B cell (primary cell): ENCODE measurements around the gene PML. TPM values are rescaled to one million over a fixed set of nuclear protein-coding genes. Genes with fewer than 3 reads are reported as not detected.
"Not testable (repeated sequence)": the region's sequence is repeated elsewhere in the genome, so short reads cannot be mapped to it uniquely, and the experiment has no call there.

ENCODE experiments used
- ATAC-seq: fragments of 200-7000 bp; cut with Tn5 transposase; one replicate; pipeline ENCODE4 v1.10.0; 2021; ENCODE audit warnings: low read depth, mild to moderate bottlenecking, moderate number of reproducible peaks, moderate library complexity
- CTCF ChIA-PET: fragments of 350-600 bp; sonication (Branson Sonifier 250); formaldehyde crosslinking; loops from one replicate; lab custom pipeline; 2021; ENCODE audit warnings: antibody characterized with exemption, inconsistent platforms; lab: Charles Lee
- POLR2A ChIA-PET: fragments of 350-600 bp; sonication (Branson Sonifier 250); formaldehyde crosslinking; loops from one replicate; lab custom pipeline; 2021; ENCODE audit warnings: antibody characterized with exemption; lab: Charles Lee
- DNase-seq: peaks from one replicate; pipeline ENCODE4 v3.0.0; 2013
- H2AFZ ChIP-seq: 2 replicates; pipeline ENCODE4 v1.6.1; 2012; ENCODE audit warnings: mild to moderate bottlenecking, low read depth, low read length; ENCODE audit not compliant: insufficient read depth, poor library complexity, severe bottlenecking
- H3K27ac ChIP-seq, 2 donors: 1 replicate in 1 of 2; 2 replicates in 1 of 2; pipeline ENCODE4 v1.5.1; 2012 to 2013; ENCODE audit warnings: low read length in 2 of 2, mild to moderate bottlenecking in 2 of 2, moderate library complexity in 1 of 2
- H3K27me3 ChIP-seq, 4 experiments: fragments of 200-600 bp in 1 of 4; sonication (generic) in 1 of 4; replicated peaks in 1 of 4; 1 replicate in 2 of 4; 2 replicates in 2 of 4; pipeline versions ENCODE4 v1.6.1 to v1.7.0; 2013 to 2016; ENCODE audit warnings: low read length in 3 of 4, mild to moderate bottlenecking in 2 of 4, mixed read lengths in 1 of 4, moderate library complexity in 1 of 4; ENCODE audit not compliant: insufficient read depth in 4 of 4, control insufficient read depth in 3 of 4; ENCODE audit errors: control extremely low read depth in 1 of 4
- H3K36me3 ChIP-seq, 2 experiments: replicated peaks in 1 of 2; 1 replicate in 1 of 2; 2 replicates in 1 of 2; pipeline versions ENCODE4 v1.6.1 to v1.7.1; 2013; ENCODE audit warnings: low read length in 1 of 2; ENCODE audit not compliant: insufficient read depth in 2 of 2, control insufficient read depth in 1 of 2; ENCODE audit errors: control extremely low read depth in 1 of 2, extremely low read depth in 1 of 2
- H3K4me1 ChIP-seq, 2 donors: fragments of 200-600 bp in 1 of 2; sonication (generic) in 1 of 2; 1 replicate in 1 of 2; 2 replicates in 1 of 2; pipeline versions ENCODE4 v1.5.1 to v1.6.1; 2013 to 2017; ENCODE audit warnings: low read length in 2 of 2; ENCODE audit not compliant: control insufficient read depth in 2 of 2, insufficient read depth in 2 of 2
- H3K4me2 ChIP-seq: replicated peaks from 2 replicates; pipeline ENCODE3; 2012; ENCODE audit warnings: mild to moderate bottlenecking, low read depth, low read length; ENCODE audit not compliant: poor library complexity, severe bottlenecking
- H3K4me3 ChIP-seq, 5 experiments: fragments of 200-600 bp in 1 of 5; sonication (generic) in 1 of 5; 1 replicate in 3 of 5; 2 replicates in 2 of 5; pipeline versions ENCODE4 v1.5.1 to v1.7.0; 2011 to 2016; ENCODE audit warnings: low read length in 4 of 5, mild to moderate bottlenecking in 4 of 5, low read depth in 2 of 5, control low read depth in 1 of 5, moderate library complexity in 1 of 5; ENCODE audit not compliant: insufficient read depth in 1 of 5; ENCODE audit errors: control extremely low read depth in 1 of 5, extremely low read depth in 1 of 5
- H3K79me2 ChIP-seq: fragments of 200-600 bp; sonication (generic); one replicate; pipeline ENCODE4 v1.6.0; 2016; ENCODE audit warnings: low read length; ENCODE audit not compliant: control insufficient read depth, insufficient read depth
- H3K9ac ChIP-seq: fragments of 200-600 bp; sonication (generic); 2 replicates; pipeline ENCODE4 v1.6.1; 2017; ENCODE audit warnings: mild to moderate bottlenecking, low read length, moderate library complexity
- H3K9me3 ChIP-seq, 3 donors: one replicate each; pipeline versions ENCODE4 v1.6.1 to v1.7.1; 2013; ENCODE audit warnings: low read length in 2 of 3; ENCODE audit not compliant: control insufficient read depth in 2 of 3, insufficient read depth in 1 of 3; ENCODE audit errors: control extremely low read depth in 1 of 3
- H4K20me1 ChIP-seq: 2 replicates; pipeline ENCODE4 v1.6.0; 2012; ENCODE audit warnings: mild to moderate bottlenecking, low read length; ENCODE audit not compliant: insufficient read depth, control insufficient read depth, poor library complexity, severe bottlenecking
- H3K27ac Mint-ChIP-seq: one replicate; pipeline ENCODE4 v1.8.0; 2021; ENCODE audit warnings: mixed read lengths
- H3K27me3 Mint-ChIP-seq: one replicate; pipeline ENCODE4 v1.8.0; 2021; ENCODE audit warnings: mixed read lengths
- H3K4me1 Mint-ChIP-seq: one replicate; pipeline ENCODE4 v1.8.0; 2021; ENCODE audit warnings: mixed read lengths
- H3K4me3 Mint-ChIP-seq: one replicate; pipeline ENCODE4 v1.8.0; 2021; ENCODE audit warnings: mixed read lengths
- H3K9me3 Mint-ChIP-seq: one replicate; pipeline ENCODE4 v1.8.0; 2022; ENCODE audit warnings: mixed read lengths; ENCODE audit not compliant: insufficient read depth
- EZH2 ChIP-seq: IDR thresholded peaks from 2 replicates; pipeline ENCODE4 v1.6.1; 2012; ENCODE audit warnings: borderline replicate concordance, low read depth, mild to moderate bottlenecking, moderate library complexity, low read length; ENCODE audit not compliant: insufficient read depth, poor library complexity, severe bottlenecking
- WGBS: methylation state at CpG from one replicate; pipeline ENCODE4 v1.1.5; 2013; ENCODE audit warnings: missing lambda C conversion rate; ENCODE audit not compliant: insufficient coverage; 5-methylcytosine and 5-hydroxymethylcytosine counted together
- intact Hi-C: fragments of 100-400 bp; cut with micrococcal nuclease; formaldehyde crosslinking; loops from one replicate; pipeline ENCODE4 v1.10.0; 2022
- polyA plus RNA-seq: library from polyadenylated mRNA; depleted of rRNA; stranded (reverse); fragments of >200 nt; gene quantifications from 2 replicates; pipeline ENCODE4 v1.2.3, GENCODE V29; 2012
- total RNA-seq, 2 donors: library from RNA; stranded (reverse); fragments of 120-200 nt in 1 of 2; gene quantifications; 1 replicate in 1 of 2; 2 replicates in 1 of 2; pipeline versions ENCODE4 v1.2.3 to v1.2.4, GENCODE V29; 2013 to 2022
- TF ChIP-seq, protein P1 (sequence below): fragments of 200-600 bp; IDR thresholded peaks from one replicate; pipeline ENCODE4 v1.8.0; 2022; ENCODE audit warnings: antibody characterized with exemption, mild to moderate bottlenecking

Gene PML
- total and polyA plus RNA-seq, 2 donors (not counting 1 experiment from before 2014, with no cell fraction given), result 59.2 to 66.3 TPM

DNA sequence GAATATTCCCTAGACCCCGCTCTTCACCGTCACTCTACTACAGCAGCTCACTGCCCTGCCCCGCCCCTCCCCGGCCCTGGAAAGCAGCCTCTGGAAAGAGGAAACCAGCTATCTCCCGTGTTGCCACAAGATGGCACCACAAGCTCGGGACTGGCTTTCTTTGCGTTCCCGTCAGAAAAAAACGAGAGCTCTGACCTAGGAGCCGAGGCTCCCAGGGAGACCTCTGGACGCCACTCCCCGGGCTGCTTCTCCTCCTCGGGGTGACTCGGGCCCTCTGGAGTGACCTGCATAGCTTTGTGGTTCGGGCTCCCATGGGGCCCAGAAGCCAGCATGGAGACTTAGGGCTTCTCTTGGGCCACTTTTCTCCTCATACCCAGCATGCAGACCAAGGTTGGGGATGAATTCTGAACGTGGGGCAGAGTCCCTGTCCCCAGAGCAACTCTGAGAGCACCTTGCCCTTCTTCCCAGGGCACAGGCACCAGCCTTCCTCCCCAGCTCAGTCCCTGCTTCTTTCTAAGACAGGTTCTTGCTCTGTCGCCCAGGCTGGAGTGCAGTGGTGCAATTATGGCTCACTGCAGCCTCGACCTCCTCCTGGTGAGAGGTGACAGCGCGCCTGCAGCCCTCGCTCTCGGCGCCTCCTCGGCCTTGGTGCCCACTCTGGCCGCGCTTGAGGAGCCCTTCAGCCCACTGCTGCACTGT, 21.4 kb upstream of the PML start:
- no peaks in the 10 kb centered on the region for H3K79me2 ChIP-seq
- DNase-seq (peak; percentile 86), ATAC-seq (peak; percentile 81)
- intact Hi-C loops, result loop anchor here (1.0 to 5.0 kb wide), 4 partner anchors 19 to 161 kb away; partner anchors contain the start of gene STOML1
- no peak overlapping the region for H3K27ac ChIP-seq
- ChIA-PET CTCF (interaction anchor here (0.6 to 3.3 kb wide), 38 partner anchors 9 to 803 kb away, joined by 3 to 43 read pairs (median 6); partner anchors contain the start of genes PML and STOML1), POLR2A (no interaction called here)
- WGBS, result 32% methylated on average over 26 of the region's 26 CpGs
- peak overlapping the region; percentile 70 for H2AFZ ChIP-seq
- H4K20me1 ChIP-seq, result no peaks in the 10 kb centered on the region
- peak overlapping the region in 4 of 5 experiments; percentile 6 to 55 (median 26) for H3K4me3 ChIP-seq
- H3K4me2 ChIP-seq, result peak overlapping the region; percentile 83
- TF ChIP-seq EZH2, result no peak
- TF ChIP-seq, protein P1, sequence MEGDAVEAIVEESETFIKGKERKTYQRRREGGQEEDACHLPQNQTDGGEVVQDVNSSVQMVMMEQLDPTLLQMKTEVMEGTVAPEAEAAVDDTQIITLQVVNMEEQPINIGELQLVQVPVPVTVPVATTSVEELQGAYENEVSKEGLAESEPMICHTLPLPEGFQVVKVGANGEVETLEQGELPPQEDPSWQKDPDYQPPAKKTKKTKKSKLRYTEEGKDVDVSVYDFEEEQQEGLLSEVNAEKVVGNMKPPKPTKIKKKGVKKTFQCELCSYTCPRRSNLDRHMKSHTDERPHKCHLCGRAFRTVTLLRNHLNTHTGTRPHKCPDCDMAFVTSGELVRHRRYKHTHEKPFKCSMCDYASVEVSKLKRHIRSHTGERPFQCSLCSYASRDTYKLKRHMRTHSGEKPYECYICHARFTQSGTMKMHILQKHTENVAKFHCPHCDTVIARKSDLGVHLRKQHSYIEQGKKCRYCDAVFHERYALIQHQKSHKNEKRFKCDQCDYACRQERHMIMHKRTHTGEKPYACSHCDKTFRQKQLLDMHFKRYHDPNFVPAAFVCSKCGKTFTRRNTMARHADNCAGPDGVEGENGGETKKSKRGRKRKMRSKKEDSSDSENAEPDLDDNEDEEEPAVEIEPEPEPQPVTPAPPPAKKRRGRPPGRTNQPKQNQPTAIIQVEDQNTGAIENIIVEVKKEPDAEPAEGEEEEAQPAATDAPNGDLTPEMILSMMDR, result peak; percentile 82
- H3K4me1 Mint-ChIP-seq, result peaks cover 20% of the 10 kb centered on the region
- peak overlapping the region; percentile 42 for H3K4me3 Mint-ChIP-seq
- no peaks in the 10 kb centered on the region for H3K9me3 Mint-ChIP-seq
- H3K36me3 ChIP-seq, result no peaks in the 10 kb centered on the region
- H3K4me1 ChIP-seq, result peaks cover 16 to 17% of the 10 kb centered on the region in 2 donors
- peaks cover 0 to 5% (median 0%) of the 10 kb centered on the region in 3 donors for H3K9me3 ChIP-seq
- H3K9ac ChIP-seq, result peak overlapping the region; percentile 45
- peaks cover 0 to 20% (median 13%) of the 10 kb centered on the region in 4 experiments for H3K27me3 ChIP-seq
- H3K27me3 Mint-ChIP-seq, result peaks cover 23% of the 10 kb centered on the region
- no peak overlapping the region for H3K27ac Mint-ChIP-seq

DNA sequence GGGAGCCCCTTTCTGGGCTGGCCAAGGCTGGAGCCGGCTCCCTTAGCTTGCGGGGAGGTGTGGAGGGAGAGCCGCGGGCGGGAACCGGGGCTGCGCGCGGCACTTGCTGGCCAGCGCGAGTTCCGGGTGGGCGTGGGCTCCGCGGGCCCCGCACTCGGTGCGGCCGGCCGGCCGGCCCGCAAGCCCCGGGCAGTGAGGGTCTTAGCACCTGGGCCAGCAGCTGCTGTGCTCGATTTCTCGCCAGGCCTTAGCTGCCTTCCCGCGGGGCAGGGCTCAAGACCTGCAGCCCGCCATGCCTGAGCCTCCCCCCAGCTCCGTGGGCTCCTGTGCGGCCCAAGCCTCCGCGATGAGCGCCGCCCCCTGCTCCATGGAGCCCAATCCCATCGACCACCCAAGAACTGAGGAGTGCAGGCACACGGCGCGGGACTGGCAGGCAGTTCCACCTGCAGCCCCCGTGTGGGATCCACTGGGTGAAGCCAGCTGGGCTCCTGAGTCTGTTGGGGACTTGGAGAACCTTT, 20.8 kb upstream of the PML start:
- H3K4me3 ChIP-seq, H3K9me3 ChIP-seq, H2AFZ ChIP-seq, ATAC-seq, H3K4me3 Mint-ChIP-seq, H3K36me3 ChIP-seq, H3K9ac ChIP-seq, H3K4me2 ChIP-seq, H3K79me2 ChIP-seq, H3K9me3 Mint-ChIP-seq, H3K27ac Mint-ChIP-seq, H3K27ac ChIP-seq, H4K20me1 ChIP-seq: not testable (repeated sequence)
- intact Hi-C loops, result loop anchor here (1.0 to 5.0 kb wide), 4 partner anchors 19 to 161 kb away; partner anchors contain the start of gene STOML1
- peaks cover 16 to 17% of the 10 kb centered on the region in 2 donors for H3K4me1 ChIP-seq
- peak; percentile 16 for DNase-seq
- WGBS, result 97% methylated on average over 34 of the region's 39 CpGs
- ChIA-PET POLR2A (interaction anchor here (1.3 kb wide), 1 partner anchor 10 kb away, joined by 3 read pairs; no protein-coding TSS in a partner anchor), CTCF (interaction anchor here (0.7 to 3.3 kb wide), 20 partner anchors 8 to 529 kb away, joined by 3 to 43 read pairs (median 9); partner anchors contain the start of genes PML and STOML1)
- H3K27me3 ChIP-seq, result peaks cover 0 to 20% (median 13%) of the 10 kb centered on the region in 4 experiments
- H3K27me3 Mint-ChIP-seq, result peaks cover 23% of the 10 kb centered on the region
- peaks cover 20% of the 10 kb centered on the region for H3K4me1 Mint-ChIP-seq

DNA sequence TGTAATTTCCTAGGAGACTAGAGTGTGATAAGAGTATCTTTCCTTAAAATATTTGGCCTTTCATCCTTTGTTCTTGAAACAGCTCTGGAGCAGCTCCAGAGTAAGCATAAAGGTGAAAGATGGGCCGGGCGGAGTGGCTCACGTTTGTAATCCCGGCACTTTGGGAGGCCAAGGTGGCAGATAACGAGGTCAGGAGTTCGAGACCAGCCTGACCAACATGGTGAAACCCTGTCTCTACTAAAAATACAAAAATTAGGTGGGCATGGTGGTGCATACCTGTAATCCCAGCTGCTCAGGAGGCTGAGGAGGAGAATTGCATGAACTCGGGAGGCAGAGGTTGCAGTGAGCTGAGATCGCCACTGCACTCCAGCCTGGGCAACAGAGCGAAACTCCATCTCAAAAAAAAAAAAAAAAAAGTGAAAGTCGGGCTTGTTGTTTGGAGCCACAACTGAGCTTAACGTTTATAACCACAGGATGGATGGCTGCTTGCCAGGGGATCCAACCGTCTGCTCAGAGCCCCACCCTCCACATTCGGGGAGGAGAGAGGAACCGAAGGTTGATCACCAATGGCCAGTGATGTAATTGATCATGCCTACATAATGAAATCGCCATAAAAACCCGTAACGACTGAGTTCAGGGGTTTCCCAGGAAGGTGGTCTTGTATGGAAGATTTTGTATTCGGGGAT, 18.9 kb upstream of the PML start:
- H3K4me3 Mint-ChIP-seq, H3K79me2 ChIP-seq, H3K9ac ChIP-seq, H2AFZ ChIP-seq, H3K27ac Mint-ChIP-seq, H3K9me3 Mint-ChIP-seq, H4K20me1 ChIP-seq, H3K4me2 ChIP-seq, POLR2A ChIA-PET, H3K9me3 ChIP-seq, ATAC-seq, H3K4me3 ChIP-seq, H3K27ac ChIP-seq, intact Hi-C loops, H3K36me3 ChIP-seq: not testable (repeated sequence)
- Mint-ChIP-seq H3K27me3 (peaks cover 23% of the 10 kb centered on the region), H3K4me1 (peaks cover 23% of the 10 kb centered on the region)
- 36% methylated on average over 10 of the region's 18 CpGs for WGBS
- Histone ChIP-seq H3K27me3 (peaks cover 0 to 20% (median 13%) of the 10 kb centered on the region in 4 experiments), H3K4me1 (peaks cover 16 to 17% of the 10 kb centered on the region in 2 donors)
- CTCF ChIA-PET, result interaction anchor here (0.8 to 3.3 kb wide), 6 partner anchors 9 to 73 kb away, joined by 3 to 43 read pairs (median 6); partner anchors contain the start of gene PML
- DNase-seq, result peak; percentile 48
